ENCODE data around the gene NAV2.

NAV2 gene

DNA sequence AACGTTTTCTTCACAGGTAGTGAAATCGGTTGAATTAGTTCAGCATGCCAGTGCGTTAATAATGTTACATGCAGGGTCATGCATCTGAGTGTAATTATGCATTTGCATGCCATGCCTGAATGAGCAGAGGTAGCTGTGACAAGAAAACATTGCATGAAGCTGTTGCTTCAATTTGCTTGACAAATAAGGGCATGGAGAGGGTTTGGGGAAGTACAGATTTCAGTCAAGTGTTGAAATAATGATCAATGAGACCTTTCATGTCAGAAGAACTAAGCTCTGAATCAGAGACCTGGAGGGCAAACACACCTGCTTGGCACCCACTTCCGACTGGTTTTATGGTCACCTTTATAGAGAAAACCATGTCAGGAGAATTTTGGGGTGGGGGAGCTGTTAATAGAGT is 226.2 kb downstream of the NAV2 start:
- no peak for TF ChIP-seq EZH2 (IDR thresholded peaks at IDR 0.05; ENCODE audit: borderline replicate concordance, low read depth, low read length, severe bottlenecking)
- TF ChIP-seq, protein P1, sequence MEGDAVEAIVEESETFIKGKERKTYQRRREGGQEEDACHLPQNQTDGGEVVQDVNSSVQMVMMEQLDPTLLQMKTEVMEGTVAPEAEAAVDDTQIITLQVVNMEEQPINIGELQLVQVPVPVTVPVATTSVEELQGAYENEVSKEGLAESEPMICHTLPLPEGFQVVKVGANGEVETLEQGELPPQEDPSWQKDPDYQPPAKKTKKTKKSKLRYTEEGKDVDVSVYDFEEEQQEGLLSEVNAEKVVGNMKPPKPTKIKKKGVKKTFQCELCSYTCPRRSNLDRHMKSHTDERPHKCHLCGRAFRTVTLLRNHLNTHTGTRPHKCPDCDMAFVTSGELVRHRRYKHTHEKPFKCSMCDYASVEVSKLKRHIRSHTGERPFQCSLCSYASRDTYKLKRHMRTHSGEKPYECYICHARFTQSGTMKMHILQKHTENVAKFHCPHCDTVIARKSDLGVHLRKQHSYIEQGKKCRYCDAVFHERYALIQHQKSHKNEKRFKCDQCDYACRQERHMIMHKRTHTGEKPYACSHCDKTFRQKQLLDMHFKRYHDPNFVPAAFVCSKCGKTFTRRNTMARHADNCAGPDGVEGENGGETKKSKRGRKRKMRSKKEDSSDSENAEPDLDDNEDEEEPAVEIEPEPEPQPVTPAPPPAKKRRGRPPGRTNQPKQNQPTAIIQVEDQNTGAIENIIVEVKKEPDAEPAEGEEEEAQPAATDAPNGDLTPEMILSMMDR (IDR thresholded peaks at IDR 0.05; ENCODE audit: borderline replicate concordance, extremely low read depth, low read length, poor library complexity, severe bottlenecking), result no peak
- H3K4me2 ChIP-seq (ENCODE audit: insufficient read depth, low read length), result no peak overlapping the region
- H3K27ac ChIP-seq (ENCODE audit: low read length), result no peak overlapping the region
- H3K9ac ChIP-seq (ENCODE audit: low read depth, low read length), result no peak overlapping the region
- no peaks in the 10 kb centered on the region for H3K79me2 ChIP-seq (ENCODE audit: insufficient read depth, low read length)
- H3K9me3 ChIP-seq (ENCODE audit: insufficient read depth, low read length, severe bottlenecking), result no peaks in the 10 kb centered on the region
- H3K4me1 ChIP-seq (ENCODE audit: insufficient read depth, low read length), result no peaks in the 10 kb centered on the region
- no peaks in the 10 kb centered on the region for H4K20me1 ChIP-seq (ENCODE audit: insufficient read depth, low read length)
- H3K4me3 ChIP-seq (ENCODE audit: low read depth in 1 of 2, low read length in 2 of 2), result no peak overlapping the region
- no peak overlapping the region for H2AFZ ChIP-seq (ENCODE audit: low read depth, low read length)
- H3K27me3 ChIP-seq (ENCODE audit: insufficient read depth, low read length, poor library complexity), result peaks cover 10% of the 10 kb centered on the region
- DNase-seq, result no peak
- no peak for ATAC-seq (ENCODE audit: insufficient read depth, low read depth)
- H3K36me3 ChIP-seq (ENCODE audit: insufficient read depth, low read length), result no peaks in the 10 kb centered on the region

GRCh38 chr11:19939415-19939929 is 226.8 kb downstream of the NAV2 start:
- no peak overlapping the region for H3K27ac ChIP-seq (ENCODE audit: low read length)
- H3K27me3 ChIP-seq (ENCODE audit: insufficient read depth, low read length, poor library complexity), result peaks cover 10% of the 10 kb centered on the region
- no peaks in the 10 kb centered on the region for H3K4me1 ChIP-seq (ENCODE audit: insufficient read depth, low read length)
- no peaks in the 10 kb centered on the region for H3K79me2 ChIP-seq (ENCODE audit: insufficient read depth, low read length)
- H3K4me2 ChIP-seq (ENCODE audit: insufficient read depth, low read length), result no peak overlapping the region
- DNase-seq (no peak), ATAC-seq (ENCODE audit: insufficient read depth, low read depth) (no peak)
- no peak overlapping the region for H3K9ac ChIP-seq (ENCODE audit: low read depth, low read length)
- no peaks in the 10 kb centered on the region for H4K20me1 ChIP-seq (ENCODE audit: insufficient read depth, low read length)
- TF ChIP-seq, protein P1 (IDR thresholded peaks at IDR 0.05; ENCODE audit: borderline replicate concordance, extremely low read depth, low read length, poor library complexity, severe bottlenecking), result no peak
- no peak for TF ChIP-seq EZH2 (IDR thresholded peaks at IDR 0.05; ENCODE audit: borderline replicate concordance, low read depth, low read length, severe bottlenecking)
- H2AFZ ChIP-seq (ENCODE audit: low read depth, low read length), result no peak overlapping the region
- no peak overlapping the region for H3K4me3 ChIP-seq (ENCODE audit: low read depth in 1 of 2, low read length in 2 of 2)
- no peaks in the 10 kb centered on the region for H3K9me3 ChIP-seq (ENCODE audit: insufficient read depth, low read length, severe bottlenecking)
- H3K36me3 ChIP-seq (ENCODE audit: insufficient read depth, low read length), result no peaks in the 10 kb centered on the region

DNA sequence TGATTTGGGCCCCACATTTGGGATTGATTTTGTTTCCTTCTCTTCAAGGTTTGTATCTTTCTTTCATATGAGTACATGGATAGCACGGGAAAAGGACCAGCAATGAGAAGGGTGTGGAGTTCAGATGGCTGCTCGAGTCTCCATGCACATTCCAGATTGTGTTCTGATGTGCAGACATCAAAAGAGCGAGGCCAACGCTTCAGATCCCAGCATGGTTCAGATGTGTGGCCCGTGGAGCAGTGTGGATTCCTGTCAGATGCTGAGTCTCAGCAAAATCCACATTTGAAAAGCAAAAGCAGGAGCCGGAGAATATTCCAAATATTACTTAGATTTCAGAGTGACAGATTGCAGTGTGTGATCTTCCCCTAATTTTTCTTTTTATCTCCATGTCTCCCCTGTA is 228.2 kb downstream of the NAV2 start:
- TF ChIP-seq, protein P1 (IDR thresholded peaks at IDR 0.05; ENCODE audit: borderline replicate concordance, extremely low read depth, low read length, poor library complexity, severe bottlenecking), result no peak
- no peak for TF ChIP-seq EZH2 (IDR thresholded peaks at IDR 0.05; ENCODE audit: borderline replicate concordance, low read depth, low read length, severe bottlenecking)
- H3K4me2 ChIP-seq (ENCODE audit: insufficient read depth, low read length), result no peak overlapping the region
- no peaks in the 10 kb centered on the region for H3K36me3 ChIP-seq (ENCODE audit: insufficient read depth, low read length)
- no peak overlapping the region for H3K4me3 ChIP-seq (ENCODE audit: low read depth in 1 of 2, low read length in 2 of 2)
- no peak overlapping the region for H3K27ac ChIP-seq (ENCODE audit: low read length)
- H3K9me3 ChIP-seq (ENCODE audit: insufficient read depth, low read length, severe bottlenecking), result no peaks in the 10 kb centered on the region
- H3K79me2 ChIP-seq (ENCODE audit: insufficient read depth, low read length), result no peaks in the 10 kb centered on the region
- peaks cover 10% of the 10 kb centered on the region for H3K27me3 ChIP-seq (ENCODE audit: insufficient read depth, low read length, poor library complexity)
- no peak for ATAC-seq (ENCODE audit: insufficient read depth, low read depth)
- no peak overlapping the region for H3K9ac ChIP-seq (ENCODE audit: low read depth, low read length)
- no peak overlapping the region for H2AFZ ChIP-seq (ENCODE audit: low read depth, low read length)
- no peak for DNase-seq
- H4K20me1 ChIP-seq (ENCODE audit: insufficient read depth, low read length), result no peaks in the 10 kb centered on the region
- H3K4me1 ChIP-seq (ENCODE audit: insufficient read depth, low read length), result no peaks in the 10 kb centered on the region

GRCh38 chr11:19946681-19947080 is 234.0 kb downstream of the NAV2 start:
- Histone ChIP-seq H3K4me2 (ENCODE audit: insufficient read depth, low read length) (no peak overlapping the region), H3K36me3 (ENCODE audit: insufficient read depth, low read length) (no peaks in the 10 kb centered on the region), H3K9me3 (ENCODE audit: insufficient read depth, low read length, severe bottlenecking) (no peaks in the 10 kb centered on the region), H3K9ac (ENCODE audit: low read depth, low read length) (no peak overlapping the region), H3K27ac (ENCODE audit: low read length) (no peak overlapping the region), H2AFZ (ENCODE audit: low read depth, low read length) (no peak overlapping the region), H3K79me2 (ENCODE audit: insufficient read depth, low read length) (no peaks in the 10 kb centered on the region), H4K20me1 (ENCODE audit: insufficient read depth, low read length) (no peaks in the 10 kb centered on the region), H3K4me3 (ENCODE audit: low read depth in 1 of 2, low read length in 2 of 2) (no peak overlapping the region), H3K4me1 (ENCODE audit: insufficient read depth, low read length) (no peaks in the 10 kb centered on the region), H3K27me3 (ENCODE audit: insufficient read depth, low read length, poor library complexity) (peaks cover 12% of the 10 kb centered on the region)
- DNase-seq, result no peak
- no peak for ATAC-seq (ENCODE audit: insufficient read depth, low read depth)
- TF ChIP-seq, protein P1 (IDR thresholded peaks at IDR 0.05; ENCODE audit: borderline replicate concordance, extremely low read depth, low read length, poor library complexity, severe bottlenecking), result no peak
- no peak for TF ChIP-seq EZH2 (IDR thresholded peaks at IDR 0.05; ENCODE audit: borderline replicate concordance, low read depth, low read length, severe bottlenecking)

Measured in DND-41 (cell line).